K562 (cell line): ENCODE results near the gene TMEM107. TPM values are rescaled to one million over a fixed set of nuclear protein-coding genes. Genes with fewer than 3 reads are reported as not detected.
A peak's percentile ranks its signal among the peaks of the same experiment; 100 is the strongest.

Experiments used
- ARNT ChIP-seq, 2 experiments: fragments of 450-650 bp; IDR thresholded peaks; 2 replicates each; pipeline ENCODE4 v1.6.1; 2016; ENCODE audit warnings: mild to moderate bottlenecking in 1 of 2
- BDP1 ChIP-seq: IDR thresholded peaks from 3 replicates; pipeline ENCODE4 v1.6.1; 2011; ENCODE audit not compliant: insufficient read length, insufficient read depth
- CBX2 ChIP-seq: fragments of 200-600 bp; sonication (generic); IDR thresholded peaks from one replicate; pipeline ENCODE4 v1.6.1; 2012; ENCODE audit warnings: mild to moderate bottlenecking, low read length, inconsistent platforms; ENCODE audit not compliant: insufficient read depth, poor library complexity, severe bottlenecking
- CC2D1A ChIP-seq: fragments of 450-650 bp; IDR thresholded peaks from 2 replicates; pipeline ENCODE4 v1.6.1; 2017; ENCODE audit warnings: mild to moderate bottlenecking
- FOSL1 ChIP-seq: fragments of 200-800 bp; sonication (Bioruptor generic); conservative IDR thresholded peaks from 2 replicates; pipeline ENCODE4 v1.6.1; 2016; ENCODE audit warnings: missing genetic modification characterization, missing compliant biosample characterization
- IFI16 ChIP-seq: fragments of 250-450 bp; sonication (Bioruptor Pico); IDR thresholded peaks from 2 replicates; pipeline ENCODE4 v2.1.2; 2022; ENCODE audit warnings: mild to moderate bottlenecking, inconsistent platforms
- MEIS2 ChIP-seq: fragments of 450-650 bp; IDR thresholded peaks from 2 replicates; pipeline ENCODE4 v1.6.1; 2014; ENCODE audit warnings: mild to moderate bottlenecking; ENCODE audit not compliant: partially characterized antibody
- NFYB ChIP-seq: IDR thresholded peaks from 2 replicates; pipeline ENCODE4 v1.6.1; 2011; ENCODE audit warnings: mild to moderate bottlenecking, moderate library complexity; ENCODE audit not compliant: insufficient read length; ENCODE audit errors: extremely low read depth
- TCF7L2 ChIP-seq: fragments of 150-350 bp; IDR thresholded peaks from 2 replicates; pipeline ENCODE4 v1.6.1; 2016; ENCODE audit warnings: low read depth, mild to moderate bottlenecking, low read length, moderate library complexity
- ZBTB34 ChIP-seq: fragments of 250-450 bp; sonication (Bioruptor Pico); IDR thresholded peaks from 2 replicates; pipeline ENCODE4 v1.8.0; 2021; ENCODE audit warnings: mild to moderate bottlenecking, moderate library complexity
- ZNF174 ChIP-seq: fragments of 250-450 bp; sonication (Bioruptor Pico); IDR thresholded peaks from 2 replicates; pipeline ENCODE4 v1.4.0; 2020; ENCODE audit warnings: mild to moderate bottlenecking
- ZNF668 ChIP-seq: fragments of 250-450 bp; sonication (Bioruptor Pico); IDR thresholded peaks from 2 replicates; pipeline ENCODE4 v1.8.0; 2022; ENCODE audit warnings: mild to moderate bottlenecking, inconsistent platforms
- polyA plus RNA-seq, 8 experiments: library from polyadenylated mRNA; depleted of rRNA in 4 of 8; stranded (reverse) in 5 of 8; unstranded in 3 of 8; fragments of >200 nt; fragmentation: Nextera tagmentation in 2 of 8; fragmentation: Illumina TruSeq in 1 of 8; extraction: Ambion mirVana in 2 of 8; extraction: Trizol in 1 of 8; gene quantifications; 2 replicates each; pipeline versions ENCODE4 v1.2.1 to v1.2.3, GENCODE V29; 2011 to 2014; ENCODE audit warnings: inconsistent platforms in 1 of 8, missing spikeins in 1 of 8
- total RNA-seq, 7 experiments: library from RNA; depleted of rRNA in 6 of 7; stranded (reverse); fragments of >200 nt in 6 of 7; fragmentation: Illumina TruSeq in 2 of 7; extraction: Trizol in 2 of 7; gene quantifications; 2 replicates each; pipeline versions ENCODE4 v1.2.1 to v1.2.3, GENCODE V29; 2011 to 2021; ENCODE audit warnings: low replicate concordance in 1 of 7
- TF ChIP-seq, protein P1 (sequence below), 3 experiments: fragments of 200-800 bp in 1 of 3; fragments of 250-450 bp in 1 of 3; fragments of 450-650 bp in 1 of 3; sonication (Bioruptor Pico) in 1 of 3; sonication (Bioruptor generic) in 1 of 3; formaldehyde crosslinking in 1 of 3; IDR thresholded peaks; 2 replicates each; pipeline versions ENCODE4 v1.6.1 to v1.8.0; 2016 to 2022; ENCODE audit warnings: mild to moderate bottlenecking in 2 of 3, missing genetic modification characterization in 2 of 3, missing compliant biosample characterization in 1 of 3, moderate library complexity in 1 of 3
- TF ChIP-seq, protein P2 (sequence below): sonication (generic); formaldehyde crosslinking; IDR thresholded peaks from 2 replicates; pipeline ENCODE4 v1.8.0; 2022; ENCODE audit warnings: mild to moderate bottlenecking, missing genetic modification reagents
- TF ChIP-seq, protein P3 (sequence below): sonication (generic); formaldehyde crosslinking; IDR thresholded peaks from 2 replicates; pipeline ENCODE4 v1.8.0; 2022; ENCODE audit warnings: mild to moderate bottlenecking, missing genetic modification reagents

The TMEM107 gene
- total and polyA plus RNA-seq, 9 of the 15 experiments (the other 6 are each of a cell fraction or from before 2014, with no cell fraction given) = 7.1 to 26.2 (median 16.9) TPM

GRCh38 chr17:8189711-8190477 is 13.7 kb upstream of the TMEM107 start, which contains the start of gene BORCS6 (continued):
- TF ChIP-seq, protein P1, sequence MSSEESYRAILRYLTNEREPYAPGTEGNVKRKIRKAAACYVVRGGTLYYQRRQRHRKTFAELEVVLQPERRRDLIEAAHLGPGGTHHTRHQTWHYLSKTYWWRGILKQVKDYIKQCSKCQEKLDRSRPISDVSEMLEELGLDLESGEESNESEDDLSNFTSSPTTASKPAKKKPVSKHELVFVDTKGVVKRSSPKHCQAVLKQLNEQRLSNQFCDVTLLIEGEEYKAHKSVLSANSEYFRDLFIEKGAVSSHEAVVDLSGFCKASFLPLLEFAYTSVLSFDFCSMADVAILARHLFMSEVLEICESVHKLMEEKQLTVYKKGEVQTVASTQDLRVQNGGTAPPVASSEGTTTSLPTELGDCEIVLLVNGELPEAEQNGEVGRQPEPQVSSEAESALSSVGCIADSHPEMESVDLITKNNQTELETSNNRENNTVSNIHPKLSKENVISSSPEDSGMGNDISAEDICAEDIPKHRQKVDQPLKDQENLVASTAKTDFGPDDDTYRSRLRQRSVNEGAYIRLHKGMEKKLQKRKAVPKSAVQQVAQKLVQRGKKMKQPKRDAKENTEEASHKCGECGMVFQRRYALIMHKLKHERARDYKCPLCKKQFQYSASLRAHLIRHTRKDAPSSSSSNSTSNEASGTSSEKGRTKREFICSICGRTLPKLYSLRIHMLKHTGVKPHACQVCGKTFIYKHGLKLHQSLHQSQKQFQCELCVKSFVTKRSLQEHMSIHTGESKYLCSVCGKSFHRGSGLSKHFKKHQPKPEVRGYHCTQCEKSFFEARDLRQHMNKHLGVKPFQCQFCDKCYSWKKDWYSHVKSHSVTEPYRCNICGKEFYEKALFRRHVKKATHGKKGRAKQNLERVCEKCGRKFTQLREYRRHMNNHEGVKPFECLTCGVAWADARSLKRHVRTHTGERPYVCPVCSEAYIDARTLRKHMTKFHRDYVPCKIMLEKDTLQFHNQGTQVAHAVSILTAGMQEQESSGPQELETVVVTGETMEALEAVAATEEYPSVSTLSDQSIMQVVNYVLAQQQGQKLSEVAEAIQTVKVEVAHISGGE (CRISPR knock-in tag; IDR thresholded peaks at IDR 0.05) = peak in 1 of 3 experiments; percentile 59; a peak in 1 of 6 replicates
- TF ChIP-seq ZBTB34 (CRISPR knock-in tag) (no peak), TCF7L2 (peak; percentile 63), ARNT (IDR thresholded peaks at IDR 0.05) (no peak), NFYB (peak; percentile 52), FOSL1 (no peak), ZNF174 (no peak), MEIS2 (peak; percentile 73), BDP1 (no peak), CBX2 (no peak), IFI16 (CRISPR knock-in tag) (no peak), CC2D1A (no peak), ZNF668 (no peak)
- TF ChIP-seq, protein P2, sequence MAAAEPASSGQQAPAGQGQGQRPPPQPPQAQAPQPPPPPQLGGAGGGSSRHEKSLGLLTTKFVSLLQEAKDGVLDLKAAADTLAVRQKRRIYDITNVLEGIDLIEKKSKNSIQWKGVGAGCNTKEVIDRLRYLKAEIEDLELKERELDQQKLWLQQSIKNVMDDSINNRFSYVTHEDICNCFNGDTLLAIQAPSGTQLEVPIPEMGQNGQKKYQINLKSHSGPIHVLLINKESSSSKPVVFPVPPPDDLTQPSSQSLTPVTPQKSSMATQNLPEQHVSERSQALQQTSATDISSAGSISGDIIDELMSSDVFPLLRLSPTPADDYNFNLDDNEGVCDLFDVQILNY (CRISPR knock-in tag) = no peak
- TF ChIP-seq, protein P3, sequence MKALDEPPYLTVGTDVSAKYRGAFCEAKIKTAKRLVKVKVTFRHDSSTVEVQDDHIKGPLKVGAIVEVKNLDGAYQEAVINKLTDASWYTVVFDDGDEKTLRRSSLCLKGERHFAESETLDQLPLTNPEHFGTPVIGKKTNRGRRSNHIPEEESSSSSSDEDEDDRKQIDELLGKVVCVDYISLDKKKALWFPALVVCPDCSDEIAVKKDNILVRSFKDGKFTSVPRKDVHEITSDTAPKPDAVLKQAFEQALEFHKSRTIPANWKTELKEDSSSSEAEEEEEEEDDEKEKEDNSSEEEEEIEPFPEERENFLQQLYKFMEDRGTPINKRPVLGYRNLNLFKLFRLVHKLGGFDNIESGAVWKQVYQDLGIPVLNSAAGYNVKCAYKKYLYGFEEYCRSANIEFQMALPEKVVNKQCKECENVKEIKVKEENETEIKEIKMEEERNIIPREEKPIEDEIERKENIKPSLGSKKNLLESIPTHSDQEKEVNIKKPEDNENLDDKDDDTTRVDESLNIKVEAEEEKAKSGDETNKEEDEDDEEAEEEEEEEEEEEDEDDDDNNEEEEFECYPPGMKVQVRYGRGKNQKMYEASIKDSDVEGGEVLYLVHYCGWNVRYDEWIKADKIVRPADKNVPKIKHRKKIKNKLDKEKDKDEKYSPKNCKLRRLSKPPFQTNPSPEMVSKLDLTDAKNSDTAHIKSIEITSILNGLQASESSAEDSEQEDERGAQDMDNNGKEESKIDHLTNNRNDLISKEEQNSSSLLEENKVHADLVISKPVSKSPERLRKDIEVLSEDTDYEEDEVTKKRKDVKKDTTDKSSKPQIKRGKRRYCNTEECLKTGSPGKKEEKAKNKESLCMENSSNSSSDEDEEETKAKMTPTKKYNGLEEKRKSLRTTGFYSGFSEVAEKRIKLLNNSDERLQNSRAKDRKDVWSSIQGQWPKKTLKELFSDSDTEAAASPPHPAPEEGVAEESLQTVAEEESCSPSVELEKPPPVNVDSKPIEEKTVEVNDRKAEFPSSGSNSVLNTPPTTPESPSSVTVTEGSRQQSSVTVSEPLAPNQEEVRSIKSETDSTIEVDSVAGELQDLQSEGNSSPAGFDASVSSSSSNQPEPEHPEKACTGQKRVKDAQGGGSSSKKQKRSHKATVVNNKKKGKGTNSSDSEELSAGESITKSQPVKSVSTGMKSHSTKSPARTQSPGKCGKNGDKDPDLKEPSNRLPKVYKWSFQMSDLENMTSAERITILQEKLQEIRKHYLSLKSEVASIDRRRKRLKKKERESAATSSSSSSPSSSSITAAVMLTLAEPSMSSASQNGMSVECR (CRISPR knock-in tag) = peak; percentile 70
